CD14-positive monocyte (primary cell): ENCODE measurements around the gene RAB11FIP4. TPM values are rescaled to one million over a fixed set of nuclear protein-coding genes. Genes with fewer than 3 reads are reported as not detected.
A peak's percentile ranks its signal among the peaks of the same experiment; 100 is the strongest.
"Not testable (repeated sequence)": the region's sequence is repeated elsewhere in the genome, so short reads cannot be mapped to it uniquely, and the experiment has no call there.

Experiments
- DNase-seq, 3 donors: peaks; one replicate each; pipeline ENCODE4 v3.0.0-alpha.2; 2011 to 2022
- H2AFZ ChIP-seq: 2 replicates; pipeline ENCODE4 v1.6.0; 2012; ENCODE audit warnings: mild to moderate bottlenecking, low read depth, low read length, inconsistent platforms; ENCODE audit not compliant: insufficient read depth, poor library complexity, severe bottlenecking
- H3K27ac ChIP-seq, 2 donors: 1 replicate in 1 of 2; 2 replicates in 1 of 2; pipeline ENCODE4 v1.5.1; 2012 to 2013; ENCODE audit warnings: low read length in 2 of 2, control low read depth in 1 of 2, inconsistent platforms in 1 of 2, low read depth in 1 of 2, mild to moderate bottlenecking in 1 of 2
- H3K27me3 ChIP-seq, 2 donors: one replicate each; pipeline versions ENCODE4 v1.6.0 to v1.6.1; 2011 to 2013; ENCODE audit warnings: low read length in 2 of 2; ENCODE audit not compliant: control insufficient read depth in 2 of 2, insufficient read depth in 2 of 2
- H3K36me3 ChIP-seq, 2 donors: replicated peaks in 1 of 2; 1 replicate in 1 of 2; 2 replicates in 1 of 2; pipeline versions ENCODE4 v1.5.1 to v1.6.1; 2012 to 2013; ENCODE audit warnings: low read length in 2 of 2, control low read depth in 1 of 2, inconsistent platforms in 1 of 2, mild to moderate bottlenecking in 1 of 2; ENCODE audit not compliant: insufficient read depth in 2 of 2, control insufficient read depth in 1 of 2
- H3K4me1 ChIP-seq, 2 donors: 1 replicate in 1 of 2; 2 replicates in 1 of 2; pipeline versions ENCODE4 v1.5.1 to v1.6.1; 2012 to 2013; ENCODE audit warnings: low read length in 2 of 2, control low read depth in 1 of 2, inconsistent platforms in 1 of 2, mild to moderate bottlenecking in 1 of 2, moderate library complexity in 1 of 2; ENCODE audit not compliant: insufficient read depth in 2 of 2, control insufficient read depth in 1 of 2
- H3K4me2 ChIP-seq: replicated peaks from 2 replicates; pipeline ENCODE3; 2012; ENCODE audit warnings: low read length, moderate library complexity, mild to moderate bottlenecking; ENCODE audit not compliant: poor library complexity, severe bottlenecking; ENCODE audit errors: extremely low read depth
- H3K4me3 ChIP-seq, 3 experiments: fragments of 200-600 bp in 1 of 3; sonication (generic) in 1 of 3; replicated peaks in 1 of 3; 1 replicate in 2 of 3; 2 replicates in 1 of 3; pipeline ENCODE4 v1.5.1; 2011 to 2013; ENCODE audit warnings: low read length in 3 of 3, mild to moderate bottlenecking in 3 of 3, control low read depth in 2 of 3, low read depth in 2 of 3, inconsistent platforms in 1 of 3, moderate library complexity in 1 of 3
- H3K79me2 ChIP-seq: 2 replicates; pipeline ENCODE4 v1.6.0; 2012; ENCODE audit warnings: mild to moderate bottlenecking, control low read depth, inconsistent platforms, low read length, moderate library complexity; ENCODE audit not compliant: insufficient read depth
- H3K9ac ChIP-seq: 2 replicates; pipeline ENCODE4 v1.6.0; 2017; ENCODE audit warnings: low read length, mild to moderate bottlenecking; ENCODE audit not compliant: insufficient read depth, poor library complexity, severe bottlenecking
- H3K9me3 ChIP-seq, 2 donors: replicated peaks in 1 of 2; 1 replicate in 1 of 2; 2 replicates in 1 of 2; pipeline versions ENCODE4 v1.5.1 to v1.6.1; 2012 to 2013; ENCODE audit warnings: low read length in 2 of 2, control low read depth in 1 of 2; ENCODE audit not compliant: control insufficient read depth in 1 of 2, insufficient read depth in 1 of 2
- H4K20me1 ChIP-seq: 2 replicates; pipeline ENCODE4 v1.6.0; 2012; ENCODE audit warnings: mild to moderate bottlenecking, low read length, control low read depth, moderate library complexity; ENCODE audit not compliant: insufficient read depth
- H3K27ac Mint-ChIP-seq, 7 donors: one replicate each; pipeline ENCODE4 v1.8.0; 2020; ENCODE audit warnings: mild to moderate bottlenecking in 7 of 7, mixed read lengths in 7 of 7, moderate library complexity in 6 of 7, inconsistent platforms in 2 of 7
- H3K27me3 Mint-ChIP-seq, 3 donors: one replicate each; pipeline ENCODE4 v1.8.0; 2021 to 2022; ENCODE audit warnings: low read depth in 3 of 3, mild to moderate bottlenecking in 3 of 3, mixed read lengths in 3 of 3, moderate library complexity in 3 of 3, inconsistent platforms in 1 of 3
- H3K36me3 Mint-ChIP-seq, 2 donors: one replicate each; pipeline ENCODE4 v1.8.0; 2020; ENCODE audit warnings: mixed read lengths in 2 of 2, inconsistent platforms in 1 of 2, mild to moderate bottlenecking in 1 of 2
- H3K4me1 Mint-ChIP-seq: one replicate; pipeline ENCODE4 v1.8.0; 2020; ENCODE audit warnings: mild to moderate bottlenecking, mixed read lengths
- H3K4me3 Mint-ChIP-seq, 2 donors: one replicate each; pipeline ENCODE4 v1.8.0; 2020; ENCODE audit warnings: mild to moderate bottlenecking in 2 of 2, mixed read lengths in 2 of 2, moderate library complexity in 1 of 2
- H3K9me3 Mint-ChIP-seq, 7 donors: one replicate each; pipeline ENCODE4 v1.8.0; 2020 to 2022; ENCODE audit warnings: mixed read lengths in 7 of 7, mild to moderate bottlenecking in 6 of 7, moderate library complexity in 6 of 7, inconsistent platforms in 2 of 7
- WGBS: methylation state at CpG from one replicate; pipeline ENCODE4 v1.1.5; 2013; ENCODE audit warnings: missing lambda C conversion rate; ENCODE audit not compliant: insufficient coverage; 5-methylcytosine and 5-hydroxymethylcytosine counted together
- intact Hi-C, 2 donors: fragments of 100-400 bp; cut with micrococcal nuclease; formaldehyde crosslinking; loops; one replicate each; pipeline versions ENCODE4 v1.15.0 to v1.15.1; 2023
- polyA minus RNA-seq: library from RNA; depleted of rRNA, polyadenylated mRNA; stranded (reverse); fragments of >200 nt; gene quantifications from 2 replicates; pipeline ENCODE4 v1.2.3, GENCODE V29; 2012
- polyA plus RNA-seq, 3 donors: library from polyadenylated mRNA; depleted of rRNA in 1 of 3; unstranded in 2 of 3; stranded (reverse) in 1 of 3; fragments of 300-500 nt in 2 of 3; fragments of >200 nt in 1 of 3; fragmentation: Illumina TruSeq in 2 of 3; gene quantifications; 1 replicate in 2 of 3; 2 replicates in 1 of 3; pipeline ENCODE4 v1.2.3, GENCODE V29; 2012 to 2021
- total RNA-seq, 12 experiments: library from RNA in 1 of 12; stranded (reverse) in 1 of 12; fragments of 120-200 nt in 1 of 12; gene quantifications; one replicate each; pipeline ENCODE4 v1.2.4 and lab custom pipeline; 2013 to 2026; ENCODE audit warnings: mixed read lengths in 6 of 12, inconsistent platforms in 1 of 12
- TF ChIP-seq, protein P1 (sequence below): fragments of 200-600 bp; IDR thresholded peaks from one replicate; pipeline ENCODE4 v1.8.0; 2022; ENCODE audit warnings: antibody characterized with exemption, mild to moderate bottlenecking

The RAB11FIP4 gene, protein sequence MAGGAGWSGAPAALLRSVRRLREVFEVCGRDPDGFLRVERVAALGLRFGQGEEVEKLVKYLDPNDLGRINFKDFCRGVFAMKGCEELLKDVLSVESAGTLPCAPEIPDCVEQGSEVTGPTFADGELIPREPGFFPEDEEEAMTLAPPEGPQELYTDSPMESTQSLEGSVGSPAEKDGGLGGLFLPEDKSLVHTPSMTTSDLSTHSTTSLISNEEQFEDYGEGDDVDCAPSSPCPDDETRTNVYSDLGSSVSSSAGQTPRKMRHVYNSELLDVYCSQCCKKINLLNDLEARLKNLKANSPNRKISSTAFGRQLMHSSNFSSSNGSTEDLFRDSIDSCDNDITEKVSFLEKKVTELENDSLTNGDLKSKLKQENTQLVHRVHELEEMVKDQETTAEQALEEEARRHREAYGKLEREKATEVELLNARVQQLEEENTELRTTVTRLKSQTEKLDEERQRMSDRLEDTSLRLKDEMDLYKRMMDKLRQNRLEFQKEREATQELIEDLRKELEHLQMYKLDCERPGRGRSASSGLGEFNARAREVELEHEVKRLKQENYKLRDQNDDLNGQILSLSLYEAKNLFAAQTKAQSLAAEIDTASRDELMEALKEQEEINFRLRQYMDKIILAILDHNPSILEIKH
- total RNA-seq (2013), result 33.4 TPM
- polyA plus RNA-seq, result 10 to 100 TPM; 10.4 to 21.9 (median 16.2) TPM
- polyA minus RNA-seq, result 27.4 and 50.9 TPM in 2 replicates
- 2.8 to 82.1 (median 46.7) reads per million in 11 experiments for total RNA-seq (lab: John Stamatoyannopoulos, UW)

- Histone ChIP-seq H3K4me2 (peak within 1 kb of the TSS; percentile 70), H3K9me3 (no peaks in the 10 kb centered on the region), H3K4me1 (peaks cover 10 to 14% of the 10 kb centered on the region in 2 donors), H2AFZ (peak within 1 kb of the TSS; percentile 53), H3K27ac (no peak within 1 kb of the TSS), H3K9ac (no peak within 1 kb of the TSS), H3K36me3 (no peaks in the 10 kb centered on the region), H3K27me3 (peaks cover 26 to 63% of the 10 kb centered on the region in 2 donors), H3K4me3 (peak within 1 kb of the TSS in 1 of 3 experiments; percentile 63), H4K20me1 (no peaks in the 10 kb centered on the region), H3K79me2 (no peaks in the 10 kb centered on the region)
- H3K27ac Mint-ChIP-seq, result no peak within 1 kb of the TSS
- H3K4me1 Mint-ChIP-seq, result peaks cover 16% of the 10 kb centered on the region
- H3K27me3 Mint-ChIP-seq, result peaks cover 60 to 72% (median 63%) of the 10 kb centered on the region in 3 donors
- H3K36me3 Mint-ChIP-seq, result peaks cover 0 to 8% of the 10 kb centered on the region in 2 donors
- TF ChIP-seq, protein P1, sequence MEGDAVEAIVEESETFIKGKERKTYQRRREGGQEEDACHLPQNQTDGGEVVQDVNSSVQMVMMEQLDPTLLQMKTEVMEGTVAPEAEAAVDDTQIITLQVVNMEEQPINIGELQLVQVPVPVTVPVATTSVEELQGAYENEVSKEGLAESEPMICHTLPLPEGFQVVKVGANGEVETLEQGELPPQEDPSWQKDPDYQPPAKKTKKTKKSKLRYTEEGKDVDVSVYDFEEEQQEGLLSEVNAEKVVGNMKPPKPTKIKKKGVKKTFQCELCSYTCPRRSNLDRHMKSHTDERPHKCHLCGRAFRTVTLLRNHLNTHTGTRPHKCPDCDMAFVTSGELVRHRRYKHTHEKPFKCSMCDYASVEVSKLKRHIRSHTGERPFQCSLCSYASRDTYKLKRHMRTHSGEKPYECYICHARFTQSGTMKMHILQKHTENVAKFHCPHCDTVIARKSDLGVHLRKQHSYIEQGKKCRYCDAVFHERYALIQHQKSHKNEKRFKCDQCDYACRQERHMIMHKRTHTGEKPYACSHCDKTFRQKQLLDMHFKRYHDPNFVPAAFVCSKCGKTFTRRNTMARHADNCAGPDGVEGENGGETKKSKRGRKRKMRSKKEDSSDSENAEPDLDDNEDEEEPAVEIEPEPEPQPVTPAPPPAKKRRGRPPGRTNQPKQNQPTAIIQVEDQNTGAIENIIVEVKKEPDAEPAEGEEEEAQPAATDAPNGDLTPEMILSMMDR, result no peak
- intact Hi-C loops, result no loop called here
- H3K9me3 Mint-ChIP-seq, result peaks cover 0 to 16% (median 7%) of the 10 kb centered on the region in 7 donors
- no peak for DNase-seq
- WGBS, result 0% methylated on average over 54 of the region's 69 CpGs
- peak within 1 kb of the TSS; percentile 73 to 89 for H3K4me3 Mint-ChIP-seq
Measured at GRCh38 chr17:31391496-31391949, at the start of gene RAB11FIP4. RAB11FIP4 (plus strand) TSS chr17:31391675; CDS start chr17:31391853, 178 bp downstream.

- peaks cover 24 to 26% of the 10 kb centered on the region in 2 donors for H3K36me3 Mint-ChIP-seq
- H3K79me2 ChIP-seq, H3K9ac ChIP-seq, H3K4me1 ChIP-seq, H4K20me1 ChIP-seq, H3K4me1 Mint-ChIP-seq, H3K4me2 ChIP-seq, intact Hi-C loops, H3K27ac Mint-ChIP-seq, H3K9me3 ChIP-seq, H3K27ac ChIP-seq, H3K27me3 Mint-ChIP-seq, H3K9me3 Mint-ChIP-seq, H2AFZ ChIP-seq, H3K4me3 Mint-ChIP-seq, H3K27me3 ChIP-seq, DNase-seq, H3K4me3 ChIP-seq: not testable (repeated sequence)
- no CpG with 5 or more reads among the region's 34 CpGs for WGBS
- H3K36me3 ChIP-seq, result peaks cover 0 to 29% of the 10 kb centered on the region in 2 donors
Measured at GRCh38 chr17:31345191-31345747, 46.2 kb upstream of the RAB11FIP4 start.
